ENCODE results near the gene RPUSD3.
A peak's percentile ranks its signal among the peaks of the same experiment; 100 is the strongest.

The RPUSD3 gene

DNA sequence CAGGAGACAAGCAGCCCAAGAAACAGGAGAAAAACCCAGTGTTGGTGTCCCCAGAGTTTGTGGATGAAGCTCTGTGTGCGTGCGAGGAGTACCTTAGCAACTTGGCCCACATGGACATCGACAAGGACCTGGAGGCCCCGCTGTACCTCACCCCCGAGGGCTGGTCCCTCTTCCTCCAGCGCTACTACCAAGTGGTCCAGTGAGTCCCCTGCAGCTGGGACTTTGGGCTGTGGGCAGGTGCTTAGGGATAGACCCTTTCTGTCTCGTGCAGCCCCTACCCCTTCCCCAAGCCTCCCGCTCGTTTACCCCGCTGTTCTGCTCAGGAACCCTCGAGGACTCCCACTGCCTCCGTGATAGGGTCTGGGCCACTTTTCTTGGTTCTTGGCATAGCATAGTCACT lies 23.3 kb downstream of the RPUSD3 start:
- H3K9me3 Mint-ChIP-seq = no peaks in the 10 kb centered on the region
- H3K4me3 Mint-ChIP-seq = no peak overlapping the region
- peaks cover 3% of the 10 kb centered on the region for H3K27me3 Mint-ChIP-seq (ENCODE audit: low read depth, poor library complexity)
- TF ChIP-seq, protein P1, sequence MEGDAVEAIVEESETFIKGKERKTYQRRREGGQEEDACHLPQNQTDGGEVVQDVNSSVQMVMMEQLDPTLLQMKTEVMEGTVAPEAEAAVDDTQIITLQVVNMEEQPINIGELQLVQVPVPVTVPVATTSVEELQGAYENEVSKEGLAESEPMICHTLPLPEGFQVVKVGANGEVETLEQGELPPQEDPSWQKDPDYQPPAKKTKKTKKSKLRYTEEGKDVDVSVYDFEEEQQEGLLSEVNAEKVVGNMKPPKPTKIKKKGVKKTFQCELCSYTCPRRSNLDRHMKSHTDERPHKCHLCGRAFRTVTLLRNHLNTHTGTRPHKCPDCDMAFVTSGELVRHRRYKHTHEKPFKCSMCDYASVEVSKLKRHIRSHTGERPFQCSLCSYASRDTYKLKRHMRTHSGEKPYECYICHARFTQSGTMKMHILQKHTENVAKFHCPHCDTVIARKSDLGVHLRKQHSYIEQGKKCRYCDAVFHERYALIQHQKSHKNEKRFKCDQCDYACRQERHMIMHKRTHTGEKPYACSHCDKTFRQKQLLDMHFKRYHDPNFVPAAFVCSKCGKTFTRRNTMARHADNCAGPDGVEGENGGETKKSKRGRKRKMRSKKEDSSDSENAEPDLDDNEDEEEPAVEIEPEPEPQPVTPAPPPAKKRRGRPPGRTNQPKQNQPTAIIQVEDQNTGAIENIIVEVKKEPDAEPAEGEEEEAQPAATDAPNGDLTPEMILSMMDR (IDR thresholded peaks at IDR 0.05) = no peak
- no peaks in the 10 kb centered on the region for H3K4me1 Mint-ChIP-seq
- H3K27ac Mint-ChIP-seq = peak overlapping the region; percentile 8
- no peak for DNase-seq
- peaks cover 13% of the 10 kb centered on the region for H3K36me3 Mint-ChIP-seq (ENCODE audit: low read depth)

DNA sequence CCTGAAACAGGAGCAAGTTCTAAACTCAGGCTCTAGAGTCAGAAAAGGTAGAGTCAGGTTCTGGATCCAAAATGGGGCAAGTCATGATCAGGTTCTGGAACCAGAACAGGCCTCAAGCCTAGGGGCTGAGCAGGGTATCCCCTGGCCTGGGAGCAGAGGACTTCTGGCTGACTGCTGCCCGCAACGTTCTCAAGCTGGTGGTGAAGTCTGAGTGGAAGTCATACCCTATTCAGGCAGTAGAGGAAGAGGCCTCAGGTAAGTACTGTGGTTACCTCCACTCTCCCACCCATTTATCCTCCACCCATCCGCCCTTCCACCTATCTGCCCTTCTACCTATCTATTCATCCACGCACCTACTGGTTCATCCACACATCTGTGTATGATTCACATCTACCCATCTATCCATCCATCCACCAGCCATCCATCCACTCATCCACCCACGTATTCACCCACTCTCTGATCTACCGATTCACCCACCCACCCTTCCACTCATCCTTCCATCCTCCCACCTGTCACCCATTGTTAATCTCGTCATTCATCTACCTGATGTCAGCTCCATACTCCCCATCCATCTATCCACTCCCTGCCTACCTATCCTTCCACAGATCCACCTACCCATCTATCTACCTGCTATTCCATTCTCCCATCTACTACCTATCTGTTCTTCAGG lies 25.0 kb downstream of the RPUSD3 start:
- no peak for DNase-seq
- Mint-ChIP-seq H3K4me1 (no peaks in the 10 kb centered on the region), H3K9me3 (no peaks in the 10 kb centered on the region), H3K27me3 (ENCODE audit: low read depth, poor library complexity) (peaks cover 3% of the 10 kb centered on the region), H3K36me3 (ENCODE audit: low read depth) (peaks cover 13% of the 10 kb centered on the region), H3K27ac (no peak overlapping the region), H3K4me3 (no peak overlapping the region)
- TF ChIP-seq, protein P1 (IDR thresholded peaks at IDR 0.05) = no peak

DNA sequence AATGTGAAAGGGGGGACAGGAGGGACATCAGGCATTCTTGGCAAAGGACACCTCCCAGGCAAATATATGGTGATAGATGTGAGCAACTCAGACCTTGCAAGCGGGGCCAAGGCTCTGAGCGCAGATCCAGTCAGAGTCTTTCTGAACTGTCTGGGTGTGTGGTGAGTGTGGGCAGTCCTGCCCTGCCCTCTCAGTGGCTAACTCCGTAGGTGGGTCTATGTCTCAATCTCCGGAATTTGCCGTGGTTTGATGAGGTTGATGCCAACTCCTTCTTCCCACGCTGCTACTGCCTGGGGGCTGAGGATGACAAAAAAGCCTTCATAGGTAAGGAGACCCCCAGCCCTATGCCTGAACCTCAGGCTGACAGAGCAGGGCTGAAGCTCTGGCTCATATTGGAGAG lies 26.4 kb downstream of the RPUSD3 start:
- Mint-ChIP-seq H3K4me3 (no peak overlapping the region), H3K27ac (no peak overlapping the region), H3K27me3 (ENCODE audit: low read depth, poor library complexity) (peaks cover 3% of the 10 kb centered on the region), H3K4me1 (no peaks in the 10 kb centered on the region), H3K36me3 (ENCODE audit: low read depth) (peaks cover 19% of the 10 kb centered on the region), H3K9me3 (no peaks in the 10 kb centered on the region)
- TF ChIP-seq, protein P1 (IDR thresholded peaks at IDR 0.05) = no peak
- no peak for DNase-seq

DNA sequence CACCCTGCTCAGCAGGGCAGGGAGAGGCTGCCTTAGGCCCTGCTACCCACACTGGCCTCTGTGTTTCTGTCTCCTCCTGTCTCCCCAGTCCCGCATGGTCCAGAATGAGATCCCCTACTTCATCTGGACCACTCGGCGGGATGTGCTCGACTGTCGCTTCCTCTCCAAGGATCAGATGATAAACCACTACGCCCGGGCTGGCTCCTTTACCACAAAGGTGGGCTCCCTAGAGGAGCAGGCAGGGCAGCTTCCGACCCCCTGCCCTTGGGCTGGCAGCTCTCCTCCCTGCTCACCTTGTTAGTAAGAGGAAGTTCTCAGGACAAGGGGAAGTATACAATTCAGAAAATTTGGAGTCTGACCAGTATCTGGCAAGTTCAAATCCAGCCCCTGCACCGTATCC lies 27.8 kb downstream of the RPUSD3 start:
- no peak overlapping the region for H3K27ac Mint-ChIP-seq
- no peak for DNase-seq
- H3K36me3 Mint-ChIP-seq (ENCODE audit: low read depth) = peaks cover 15% of the 10 kb centered on the region
- H3K9me3 Mint-ChIP-seq = no peaks in the 10 kb centered on the region
- H3K4me3 Mint-ChIP-seq = no peak overlapping the region
- H3K4me1 Mint-ChIP-seq = peaks cover 9% of the 10 kb centered on the region
- H3K27me3 Mint-ChIP-seq (ENCODE audit: low read depth, poor library complexity) = peaks cover 3% of the 10 kb centered on the region
- TF ChIP-seq, protein P1 (IDR thresholded peaks at IDR 0.05) = no peak

DNA sequence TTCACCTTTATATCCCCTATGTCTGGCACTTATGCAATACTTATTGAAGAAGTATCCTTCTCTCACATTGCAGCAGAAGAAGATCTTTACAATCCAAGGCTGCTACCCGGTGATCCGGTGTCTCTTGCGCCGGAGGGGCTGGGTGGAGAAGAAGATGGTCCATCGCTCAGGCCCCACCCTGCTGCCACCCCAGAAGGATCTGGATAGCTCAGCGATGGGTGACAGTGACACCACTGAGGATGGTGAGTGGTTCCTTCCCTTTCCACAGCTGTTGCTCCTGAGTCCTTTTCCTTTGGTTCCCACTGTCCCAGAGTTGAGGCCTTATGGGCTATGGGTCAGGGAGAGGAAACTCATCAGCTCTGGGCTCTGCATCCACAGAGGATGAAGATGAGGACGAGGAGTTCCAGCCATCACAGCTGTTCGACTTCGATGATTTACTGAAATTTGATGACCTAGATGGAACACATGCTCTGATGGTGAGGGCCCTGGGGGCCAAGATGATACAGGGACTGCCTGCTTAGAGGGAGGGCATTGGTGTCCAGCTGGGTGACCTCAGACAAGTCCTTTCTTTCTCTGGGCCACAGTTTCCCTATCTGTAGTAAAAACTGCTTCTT lies 30.8 kb downstream of the RPUSD3 start:
- no peak for DNase-seq
- Mint-ChIP-seq H3K27ac (no peak overlapping the region), H3K27me3 (ENCODE audit: low read depth, poor library complexity) (peaks cover 4% of the 10 kb centered on the region), H3K4me3 (no peak overlapping the region), H3K9me3 (no peaks in the 10 kb centered on the region), H3K4me1 (peaks cover 31% of the 10 kb centered on the region), H3K36me3 (ENCODE audit: low read depth) (peaks cover 6% of the 10 kb centered on the region)
- TF ChIP-seq, protein P1 (IDR thresholded peaks at IDR 0.05) = no peak

DNA sequence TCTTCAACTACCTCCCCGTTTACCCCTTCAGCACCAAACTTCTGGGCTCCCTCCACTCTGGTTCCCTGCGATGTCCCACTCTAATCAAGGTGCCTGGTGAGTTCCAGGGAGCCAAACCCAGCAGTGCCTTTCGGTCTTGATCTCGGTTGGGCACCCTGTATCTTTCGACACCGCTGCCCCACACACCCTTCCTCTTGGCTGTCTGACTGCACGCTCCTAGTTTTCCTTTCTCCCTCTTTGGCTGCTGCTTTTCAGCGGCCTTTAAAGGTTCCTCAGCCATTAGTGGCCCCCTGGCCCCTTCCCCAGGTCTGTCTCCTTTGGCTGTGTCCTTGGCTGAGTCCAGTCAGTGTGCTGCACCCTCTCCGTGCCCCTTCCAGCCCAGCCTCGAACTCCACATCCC lies 33.0 kb downstream of the RPUSD3 start:
- Mint-ChIP-seq H3K9me3 (no peaks in the 10 kb centered on the region), H3K27me3 (ENCODE audit: low read depth, poor library complexity) (peaks cover 4% of the 10 kb centered on the region), H3K36me3 (ENCODE audit: low read depth) (peaks cover 6% of the 10 kb centered on the region), H3K27ac (peak overlapping the region; percentile 14), H3K4me1 (peaks cover 31% of the 10 kb centered on the region), H3K4me3 (peak overlapping the region; percentile 76)
- DNase-seq = no peak
- TF ChIP-seq, protein P1 (IDR thresholded peaks at IDR 0.05) = no peak

All from nephron progenitor cell (in vitro differentiated cells).